COR-L47 (cell line): ENCODE data around the gene MGAT4B.

Source experiments
- DNase-seq: peaks from one replicate; lab custom pipeline; 2025; lab: John Stamatoyannopoulos, UW

Gene MGAT4B

GRCh38 chr5:179805529-179806249, 977 bp downstream of the MGAT4B start:
- DNase-seq, result no peak

GRCh38 chr5:179805070-179805528, 1.6 kb downstream of the MGAT4B start:
- no peak for DNase-seq

- DNase-seq, result no peak
Measured at GRCh38 chr5:179804555-179804947, 2.1 kb downstream of the MGAT4B start.

GRCh38 chr5:179803651-179804554, 2.8 kb downstream of the MGAT4B start:
- peak; percentile 77 for DNase-seq

- peak; percentile 92 for DNase-seq
Measured at GRCh38 chr5:179802950-179803562, 3.6 kb downstream of the MGAT4B start.

GRCh38 chr5:179802207-179802883, 4.3 kb downstream of the MGAT4B start:
- DNase-seq, result peak; percentile 44

- DNase-seq, result no peak
Measured at GRCh38 chr5:179801304-179802206, 5.1 kb downstream of the MGAT4B start.

GRCh38 chr5:179800696-179801201, 5.9 kb downstream of the MGAT4B start:
- DNase-seq, result no peak

- DNase-seq, result no peak
Measured at GRCh38 chr5:179800071-179800695, 6.5 kb downstream of the MGAT4B start.

- no peak for DNase-seq
Measured at GRCh38 chr5:179799644-179799973, 7.1 kb downstream of the MGAT4B start.

- DNase-seq, result no peak
Measured at GRCh38 chr5:179798771-179799643, 7.7 kb downstream of the MGAT4B start.

GRCh38 chr5:179798144-179798770, 8.4 kb downstream of the MGAT4B start:
- DNase-seq, result no peak

GRCh38 chr5:179797741-179798140, 8.9 kb downstream of the MGAT4B start:
- DNase-seq, result no peak

GRCh38 chr5:179796877-179797608, 9.6 kb downstream of the MGAT4B start:
- DNase-seq, result no peak

- peak; percentile 88 for DNase-seq
Measured at GRCh38 chr5:179795863-179796833, 10.5 kb downstream of the MGAT4B start.

- peak; percentile 31 for DNase-seq
Measured at GRCh38 chr5:179795049-179795862, 11.4 kb downstream of the MGAT4B start.
